D341Med (cell line): ENCODE data around the gene ARPP21.

Experiments used
- DNase-seq: peaks from one replicate; pipeline ENCODE4 v3.0.0; 2012; ENCODE audit warnings: low spot score

ARPP21 gene

DNA sequence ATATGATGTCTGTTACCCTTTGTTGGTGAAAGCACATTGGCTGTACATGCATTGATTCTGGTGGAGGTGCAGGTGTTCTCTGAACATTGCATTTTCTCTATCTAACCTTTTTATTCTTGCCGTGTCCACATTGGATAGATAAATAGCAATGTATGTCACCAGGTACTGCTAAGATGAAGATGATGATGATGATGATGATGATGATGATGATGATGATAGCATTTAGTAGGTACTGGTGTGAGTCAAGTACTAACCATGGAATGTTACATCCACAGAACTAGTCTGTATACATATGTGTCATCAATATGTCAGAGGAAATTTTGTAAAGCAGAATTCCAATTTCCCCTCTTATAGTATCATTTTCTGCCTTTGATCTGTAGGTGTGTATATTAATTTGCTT lies 36.3 kb downstream of the ARPP21 start:
- DNase-seq, result no peak

DNA sequence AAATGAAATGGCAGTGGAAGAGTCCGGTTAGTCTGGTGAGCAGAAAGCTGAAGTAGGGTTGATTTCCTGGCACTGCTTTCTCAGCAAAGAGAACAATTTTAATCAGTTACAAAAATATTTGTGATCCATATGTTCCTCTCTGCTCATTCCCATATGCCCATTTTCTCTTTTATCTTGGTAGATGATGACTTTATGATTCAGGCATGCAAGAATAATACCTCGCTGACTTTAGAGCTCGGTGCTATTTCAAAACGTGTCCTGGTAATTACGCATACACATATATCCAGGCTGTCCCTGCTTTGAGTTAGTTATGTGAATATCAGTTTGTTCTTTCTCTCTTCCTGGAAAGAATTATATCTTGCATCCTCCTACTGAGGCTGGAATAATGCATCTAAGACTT lies 38.5 kb downstream of the ARPP21 start:
- DNase-seq, result no peak

GRCh38 chr3:35678643-35679161 lies 39.4 kb downstream of the ARPP21 start:
- DNase-seq, result no peak

- no peak for DNase-seq
These were observed 40.2 kb downstream of the ARPP21 start for GRCh38 chr3:35679409-35680080.

DNA sequence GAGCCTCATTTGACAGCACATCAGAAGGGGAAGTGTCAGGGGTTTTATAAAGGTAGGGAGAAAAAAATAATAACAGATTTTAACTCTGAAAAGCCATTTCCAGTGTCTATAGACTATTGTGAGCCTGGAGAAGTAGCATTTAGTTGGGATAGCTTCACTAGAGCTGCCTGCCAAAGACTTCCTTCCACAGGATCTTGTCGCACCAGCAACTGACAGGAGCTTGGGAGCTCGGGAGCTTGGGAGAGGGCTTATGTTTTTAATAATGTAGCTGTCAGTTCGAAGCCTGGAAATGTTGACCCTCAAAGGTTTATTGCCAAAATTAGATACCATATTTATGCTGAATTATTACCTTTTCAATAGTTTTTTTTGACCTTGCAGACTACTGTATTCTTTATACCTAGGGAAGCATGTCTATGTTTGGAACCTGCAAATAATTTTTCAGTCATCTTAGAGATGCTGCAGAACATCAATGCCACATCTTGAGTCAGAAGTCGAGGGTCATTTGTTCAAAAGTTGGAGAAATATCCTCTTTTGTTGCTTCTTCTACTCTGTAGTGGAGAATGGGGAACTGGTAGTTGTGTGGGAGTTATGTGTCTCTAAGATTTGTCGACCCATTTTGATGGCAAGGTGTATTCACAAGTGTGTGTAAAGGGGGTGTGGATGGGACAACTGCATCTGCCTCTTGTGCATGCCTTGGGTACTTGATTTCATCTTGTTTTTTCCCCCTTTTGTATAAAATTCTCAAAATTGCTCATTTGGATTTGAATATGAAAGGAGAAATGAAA lies 41.7 kb downstream of the ARPP21 start:
- DNase-seq, result no peak

DNA sequence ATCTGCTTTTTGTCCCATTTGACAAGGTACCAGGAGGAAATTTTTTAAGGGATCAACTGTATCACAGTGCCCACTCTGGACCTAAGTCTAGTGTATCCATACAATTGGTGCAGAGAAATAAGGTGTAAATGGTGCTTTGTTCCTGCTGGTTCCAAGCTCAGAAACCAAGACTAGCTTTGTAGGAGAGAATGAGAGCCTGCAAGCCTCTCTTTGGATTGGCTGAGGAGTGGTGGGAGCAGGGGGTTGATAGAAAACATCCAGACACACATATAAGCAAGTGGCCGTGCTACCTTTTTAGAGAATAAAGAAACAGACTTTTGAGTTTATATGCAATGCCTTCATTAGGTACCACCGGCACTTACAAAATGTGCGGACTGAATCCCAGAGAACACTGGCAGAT lies 45.8 kb downstream of the ARPP21 start:
- no peak for DNase-seq

GRCh38 chr3:35688826-35689225 lies 49.5 kb downstream of the ARPP21 start:
- DNase-seq, result no peak

GRCh38 chr3:35690271-35690670 lies 50.9 kb downstream of the ARPP21 start:
- no peak for DNase-seq

DNA sequence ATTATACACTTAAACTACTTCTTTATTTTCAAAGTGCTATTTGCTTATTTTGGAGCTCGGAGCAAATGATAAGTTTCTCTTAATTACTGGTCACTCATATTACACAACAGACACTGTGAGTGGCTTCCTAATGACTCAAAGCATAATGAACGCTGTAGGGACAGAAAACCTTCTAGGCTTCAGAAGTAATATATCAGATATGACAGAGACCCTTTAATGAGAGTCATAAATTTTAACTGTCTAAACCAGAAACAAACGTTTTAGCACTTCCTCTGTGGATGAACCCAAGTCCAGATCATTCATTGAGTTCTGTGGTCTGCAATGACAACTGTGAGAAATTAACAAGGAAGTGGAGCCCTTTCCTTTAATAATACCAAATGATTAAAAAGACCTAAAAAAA lies 66.6 kb downstream of the ARPP21 start:
- no peak for DNase-seq

DNA sequence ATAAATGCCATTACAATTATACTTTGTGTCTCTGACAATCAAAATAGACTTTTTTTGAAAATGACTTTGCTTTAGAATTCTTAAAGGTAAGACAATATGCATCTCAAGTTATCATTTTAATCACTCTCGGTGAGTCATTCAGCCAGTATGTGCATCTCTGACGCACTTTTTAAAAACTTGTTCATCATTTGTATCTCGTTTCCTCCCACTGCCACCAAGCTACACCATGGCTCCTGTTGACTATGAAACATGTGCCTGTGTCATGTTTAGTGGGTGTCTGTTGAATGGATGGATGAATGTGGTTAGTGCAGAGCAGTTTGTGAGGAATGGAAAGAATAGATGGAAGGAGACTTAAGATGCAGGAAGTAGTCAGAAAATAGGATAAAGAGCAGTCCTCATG lies 68.6 kb downstream of the ARPP21 start:
- no peak for DNase-seq

- DNase-seq, result no peak
These were observed 69.3 kb downstream of the ARPP21 start for GRCh38 chr3:35708394-35709271.

- no peak for DNase-seq
These were observed 70.4 kb downstream of the ARPP21 start for GRCh38 chr3:35709691-35710090.

DNA sequence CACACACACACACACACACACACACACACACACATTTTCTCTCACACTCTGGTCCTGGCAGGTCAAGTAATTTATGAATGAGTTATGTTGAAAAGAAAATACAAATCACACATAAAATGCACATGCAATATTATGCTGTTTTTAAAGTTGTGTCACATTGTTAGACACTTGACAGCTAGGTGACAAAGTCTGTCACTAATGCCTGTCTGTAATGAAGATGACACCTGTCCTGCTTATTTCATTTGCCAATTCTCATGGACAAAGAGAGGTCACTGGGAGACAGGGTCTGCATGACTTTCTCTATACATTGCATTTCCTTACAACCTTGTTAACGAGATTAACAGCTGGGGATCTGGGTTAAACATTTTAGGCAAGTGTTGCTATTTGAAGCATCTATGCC lies 71.2 kb downstream of the ARPP21 start:
- no peak for DNase-seq

DNA sequence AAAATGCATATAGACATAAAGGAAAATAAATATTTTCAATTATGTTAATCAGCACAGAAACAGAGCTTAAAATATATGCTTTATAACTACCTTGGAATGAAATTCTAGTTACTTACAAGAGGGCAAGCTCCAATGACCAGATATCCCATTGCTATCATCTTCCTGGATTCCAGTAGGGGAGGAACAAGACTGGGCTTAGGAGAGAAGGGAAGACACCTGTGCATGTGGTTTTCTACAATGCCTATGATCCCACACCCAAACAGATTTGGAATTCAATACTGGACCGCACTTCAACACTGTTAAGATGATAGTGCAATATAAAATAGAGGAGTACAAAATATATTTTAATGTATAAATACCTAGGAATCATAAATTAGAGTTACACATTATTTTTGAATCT lies 79.6 kb downstream of the ARPP21 start:
- DNase-seq, result no peak

- no peak for DNase-seq
These were observed 82.3 kb downstream of the ARPP21 start for GRCh38 chr3:35721628-35722027.

- no peak for DNase-seq
These were observed 83.6 kb downstream of the ARPP21 start for GRCh38 chr3:35722902-35723301.

GRCh38 chr3:35723480-35724097 lies 84.3 kb downstream of the ARPP21 start:
- no peak for DNase-seq

DNA sequence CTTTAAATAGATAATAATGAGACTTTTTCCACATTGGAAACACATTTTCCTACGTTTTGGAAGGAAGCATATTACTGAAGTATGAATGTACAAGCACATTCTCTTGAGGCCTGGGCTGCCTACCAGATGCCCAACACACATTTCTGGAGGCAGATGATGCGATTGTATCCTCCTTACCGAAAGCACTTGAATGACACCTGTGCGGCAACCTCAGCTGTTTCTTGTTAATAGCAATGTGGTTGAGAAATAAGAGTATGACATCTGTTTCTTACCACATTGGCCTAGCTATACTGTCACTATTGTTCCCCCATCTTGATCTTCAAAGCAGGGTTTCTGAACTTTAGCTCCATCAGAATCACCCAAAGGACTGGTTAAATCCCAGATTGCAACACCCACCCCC lies 84.8 kb downstream of the ARPP21 start:
- DNase-seq, result no peak

DNA sequence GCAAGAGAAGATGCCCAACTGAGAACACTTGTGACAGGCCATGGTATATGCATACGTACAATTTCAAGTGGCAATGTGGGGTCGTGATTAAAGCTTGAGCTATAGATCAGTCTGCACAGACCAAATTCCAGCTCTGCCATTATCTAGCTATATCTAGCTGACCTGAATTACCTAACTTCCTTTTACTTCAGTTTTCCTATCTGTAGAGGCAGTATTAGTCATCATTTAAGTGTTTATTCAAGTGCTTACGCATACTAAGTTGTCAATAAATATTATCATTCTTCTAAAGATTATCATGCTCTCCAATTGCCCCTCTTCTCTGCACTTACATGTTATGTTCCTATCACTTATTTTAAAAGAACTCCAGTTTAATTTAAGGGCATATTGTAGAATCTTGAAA lies 87.9 kb downstream of the ARPP21 start:
- no peak for DNase-seq

DNA sequence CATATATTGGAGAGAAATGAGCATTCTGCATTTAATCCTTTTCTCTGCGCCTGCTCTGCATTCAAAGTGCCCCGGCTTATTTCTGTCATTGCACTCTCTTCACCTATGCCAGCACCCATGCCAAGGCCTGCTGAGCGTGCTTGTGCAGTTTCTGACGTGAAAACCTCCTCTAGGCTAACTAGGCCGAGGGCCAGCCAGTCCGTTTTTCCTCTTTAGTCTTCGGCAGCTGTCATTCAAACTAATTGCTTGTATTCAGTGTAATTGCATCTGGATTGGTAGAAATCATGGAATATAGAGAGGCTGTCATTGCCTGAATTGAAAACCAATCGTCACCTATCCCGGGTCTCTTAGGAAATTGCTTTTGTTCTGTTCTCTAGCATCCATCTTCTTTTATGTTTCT lies 94.0 kb downstream of the ARPP21 start:
- no peak for DNase-seq

GRCh38 chr3:35733864-35734263 lies 94.5 kb downstream of the ARPP21 start:
- DNase-seq, result no peak

DNA sequence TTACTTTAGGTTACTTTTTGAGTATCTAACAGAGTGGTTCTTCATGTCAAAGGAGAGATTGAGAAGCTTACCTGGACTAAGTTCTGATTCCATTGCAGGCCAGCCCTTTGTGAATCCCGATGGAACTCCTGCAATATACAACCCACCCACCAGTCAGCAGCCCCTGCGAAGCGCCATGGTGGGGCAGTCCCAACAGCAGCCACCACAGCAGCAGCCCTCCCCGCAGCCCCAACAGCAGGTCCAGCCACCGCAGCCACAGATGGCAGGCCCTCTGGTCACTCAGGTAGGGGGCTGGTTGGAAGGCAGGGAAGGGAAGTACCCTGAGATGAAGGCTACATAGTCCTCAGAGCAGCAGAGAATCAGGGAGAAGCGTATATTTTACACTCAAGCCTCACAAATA lies 97.8 kb downstream of the ARPP21 start:
- DNase-seq, result no peak
